HEK293 (cell line): ENCODE results near the gene SEMA4D.

Experiments used
- IKZF3 ChIP-seq: fragments of 450-650 bp; IDR thresholded peaks from 2 replicates; pipeline ENCODE4 v1.5.0; 2018; ENCODE audit warnings: missing biosample characterization, mild to moderate bottlenecking, missing genetic modification characterization, moderate library complexity
- KLF16 ChIP-seq: fragments of 450-650 bp; formaldehyde crosslinking; IDR thresholded peaks from 2 replicates; pipeline ENCODE4 v1.5.1; 2017; ENCODE audit warnings: missing biosample characterization, missing genetic modification characterization
- SALL2 ChIP-seq: fragments of 450-650 bp; formaldehyde crosslinking; IDR thresholded peaks from 2 replicates; pipeline ENCODE4 v1.5.0; 2017; ENCODE audit warnings: missing biosample characterization, mild to moderate bottlenecking, missing genetic modification characterization, borderline replicate concordance
- ZBTB1 ChIP-seq: fragments of 450-650 bp; formaldehyde crosslinking; IDR thresholded peaks from 2 replicates; pipeline ENCODE4 v1.5.1; 2016; ENCODE audit warnings: missing biosample characterization, missing genetic modification characterization
- ZBTB21 ChIP-seq: fragments of 450-650 bp; formaldehyde crosslinking; IDR thresholded peaks from 2 replicates; pipeline ENCODE4 v1.5.1; 2017; ENCODE audit warnings: missing biosample characterization, missing genetic modification characterization
- ZIC2 ChIP-seq: fragments of 450-650 bp; formaldehyde crosslinking; IDR thresholded peaks from 2 replicates; pipeline ENCODE4 v1.5.1; 2016; ENCODE audit warnings: missing biosample characterization, missing genetic modification characterization
- ZNF146 ChIP-seq: fragments of 450-650 bp; formaldehyde crosslinking; IDR thresholded peaks from 2 replicates; pipeline ENCODE4 v1.5.1; 2016; ENCODE audit warnings: missing biosample characterization, missing genetic modification characterization
- ZNF292 ChIP-seq: fragments of 450-650 bp; formaldehyde crosslinking; IDR thresholded peaks from 2 replicates; pipeline ENCODE4 v1.5.1; 2016; ENCODE audit warnings: low read depth, missing biosample characterization, missing genetic modification characterization, borderline replicate concordance
- ZNF335 ChIP-seq: fragments of 450-650 bp; formaldehyde crosslinking; conservative IDR thresholded peaks from 2 replicates; pipeline ENCODE4 v1.5.1; 2016; ENCODE audit warnings: missing biosample characterization, missing genetic modification characterization
- ZNF549 ChIP-seq: fragments of 450-650 bp; IDR thresholded peaks from 2 replicates; pipeline ENCODE4 v1.5.1; 2018; ENCODE audit warnings: missing biosample characterization, missing genetic modification characterization, mild to moderate bottlenecking, inconsistent platforms, moderate library complexity
- ZNF621 ChIP-seq: fragments of 450-650 bp; formaldehyde crosslinking; IDR thresholded peaks from 2 replicates; pipeline ENCODE4 v1.5.1; 2017; ENCODE audit warnings: missing biosample characterization, missing genetic modification characterization
- TF ChIP-seq, protein P1 (sequence below): fragments of 450-650 bp; formaldehyde crosslinking; IDR thresholded peaks from 2 replicates; pipeline ENCODE4 v1.5.1; 2016; ENCODE audit warnings: missing biosample characterization, missing genetic modification characterization

DNA sequence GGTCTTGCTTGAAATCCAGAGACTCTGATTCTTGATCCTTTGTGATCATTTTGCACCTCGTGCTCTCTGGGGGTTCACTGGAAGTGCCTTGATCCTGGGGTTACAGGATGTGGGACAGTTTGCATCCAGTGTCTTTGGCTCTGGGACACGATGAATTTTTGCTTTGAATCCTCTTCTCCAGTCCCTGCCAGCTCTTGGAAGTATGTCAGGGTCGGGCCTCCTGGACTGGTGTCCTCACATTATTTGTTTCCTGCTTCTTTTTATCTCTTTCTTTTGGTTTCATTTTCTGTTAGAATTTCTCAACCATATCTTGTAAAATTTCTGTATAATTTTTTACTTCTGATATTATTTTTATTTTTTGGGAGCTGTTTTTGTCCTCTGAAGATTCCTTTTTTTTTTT, 145.5 kb downstream of the SEMA4D start:
- no peak for TF ChIP-seq SALL2 (tag by site-specific recombination)
- TF ChIP-seq, protein P1, sequence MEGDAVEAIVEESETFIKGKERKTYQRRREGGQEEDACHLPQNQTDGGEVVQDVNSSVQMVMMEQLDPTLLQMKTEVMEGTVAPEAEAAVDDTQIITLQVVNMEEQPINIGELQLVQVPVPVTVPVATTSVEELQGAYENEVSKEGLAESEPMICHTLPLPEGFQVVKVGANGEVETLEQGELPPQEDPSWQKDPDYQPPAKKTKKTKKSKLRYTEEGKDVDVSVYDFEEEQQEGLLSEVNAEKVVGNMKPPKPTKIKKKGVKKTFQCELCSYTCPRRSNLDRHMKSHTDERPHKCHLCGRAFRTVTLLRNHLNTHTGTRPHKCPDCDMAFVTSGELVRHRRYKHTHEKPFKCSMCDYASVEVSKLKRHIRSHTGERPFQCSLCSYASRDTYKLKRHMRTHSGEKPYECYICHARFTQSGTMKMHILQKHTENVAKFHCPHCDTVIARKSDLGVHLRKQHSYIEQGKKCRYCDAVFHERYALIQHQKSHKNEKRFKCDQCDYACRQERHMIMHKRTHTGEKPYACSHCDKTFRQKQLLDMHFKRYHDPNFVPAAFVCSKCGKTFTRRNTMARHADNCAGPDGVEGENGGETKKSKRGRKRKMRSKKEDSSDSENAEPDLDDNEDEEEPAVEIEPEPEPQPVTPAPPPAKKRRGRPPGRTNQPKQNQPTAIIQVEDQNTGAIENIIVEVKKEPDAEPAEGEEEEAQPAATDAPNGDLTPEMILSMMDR (tag by site-specific recombination), result no peak
- no peak for TF ChIP-seq ZBTB1 (tag by site-specific recombination)
- no peak for TF ChIP-seq ZNF335 (tag by site-specific recombination)
- no peak for TF ChIP-seq ZNF292
- TF ChIP-seq IKZF3, result no peak
- TF ChIP-seq KLF16 (tag by site-specific recombination), result no peak
- no peak for TF ChIP-seq ZNF146 (tag by site-specific recombination)
- TF ChIP-seq ZBTB21, result no peak
- TF ChIP-seq ZNF621 (tag by site-specific recombination), result no peak
- TF ChIP-seq ZNF549 (tag by site-specific recombination), result no peak
- TF ChIP-seq ZIC2, result no peak
